ENCODE data around the gene FARS2. TPM values are rescaled to one million over a fixed set of nuclear protein-coding genes. Genes with fewer than 3 reads are reported as not detected.

The FARS2 gene
- total RNA-seq, 2 experiments from 2014 or later: 13.8 to 14.3 TPM

DNA sequence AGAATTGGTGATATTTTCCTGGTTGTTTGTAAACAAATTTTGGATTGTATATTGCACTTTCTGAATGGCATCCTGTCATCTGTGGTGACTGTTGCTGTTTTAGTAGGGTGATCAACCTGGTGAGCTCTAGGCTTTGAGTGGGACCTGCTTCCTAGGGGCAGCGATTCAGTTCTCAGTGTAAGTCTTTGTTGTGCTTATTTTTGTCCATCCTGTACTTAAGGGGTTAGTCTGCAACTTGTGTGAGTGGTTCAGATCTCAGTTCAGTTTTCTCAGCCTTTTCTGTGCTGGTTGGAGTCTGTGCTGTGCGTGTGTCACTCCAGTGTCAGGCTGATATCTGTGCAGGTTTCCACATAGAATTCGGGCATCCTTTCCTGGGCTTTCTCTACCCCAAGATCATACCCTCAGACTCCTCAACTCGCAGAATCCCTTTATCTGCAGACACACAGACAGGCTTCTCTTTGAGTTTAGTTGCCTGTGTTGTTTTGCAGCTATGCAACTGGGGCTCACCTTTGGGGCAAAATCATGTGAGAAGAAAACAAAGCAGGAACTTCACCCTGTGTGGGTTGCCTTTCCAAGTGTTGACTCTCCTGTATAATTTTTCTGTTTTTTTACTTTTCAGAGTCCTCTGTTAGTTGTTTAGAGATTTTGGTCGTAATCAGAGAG is 177.7 kb downstream of the FARS2 start:
- Histone ChIP-seq H2AFZ (ENCODE audit: low read length) (no peak overlapping the region), H4K20me1 (ENCODE audit: insufficient read depth, low read length) (no peaks in the 10 kb centered on the region), H3K4me3 (ENCODE audit: low read depth, low read length, poor library complexity, severe bottlenecking) (no peak overlapping the region), H3K36me3 (ENCODE audit: insufficient read depth, low read length) (no peaks in the 10 kb centered on the region), H3K9me2 (ENCODE audit: insufficient read depth, low read length) (no peaks in the 10 kb centered on the region), H3K9me3 (ENCODE audit: low read length) (0 out of 2 replicates have a peak, but pooled peaks cover 9% of the 10 kb centered on the region), H3K4me1 (ENCODE audit: insufficient read depth, low read length, poor library complexity, severe bottlenecking) (no peaks in the 10 kb centered on the region), H3K79me2 (ENCODE audit: insufficient read depth, low read depth, low read length) (no peaks in the 10 kb centered on the region), H3K27ac (ENCODE audit: low read depth, low read length, poor library complexity, severe bottlenecking) (no peak overlapping the region), H3K4me2 (ENCODE audit: low read length) (no peak overlapping the region)
- no TSS peak for BruUV-seq (replicated peaks)
- ChIA-PET CTCF (ENCODE audit: unreplicated experiment) (no interaction called here), POLR2A (interaction anchor here (0.5 kb wide), 1 partner anchor 311 kb away, joined by 4 read pairs; no protein-coding TSS in a partner anchor)
- intact Hi-C loops (cut with micrococcal nuclease; ENCODE audit: unreplicated experiment): no loop called here
- TF ChIP-seq EZH2phosphoT487 (IDR thresholded peaks at IDR 0.05; ENCODE audit: borderline replicate concordance, low read depth, low read length) (no peak), CTCF (conservative IDR thresholded peaks at IDR 0.05; ENCODE audit: low read length) (no peak)
- DNase-seq (ENCODE audit: low spot score): no peak

GRCh38 chr6:5439749-5440148 is 178.4 kb downstream of the FARS2 start:
- Histone ChIP-seq H3K79me2 (ENCODE audit: insufficient read depth, low read depth, low read length) (no peaks in the 10 kb centered on the region), H4K20me1 (ENCODE audit: insufficient read depth, low read length) (no peaks in the 10 kb centered on the region), H3K4me3 (ENCODE audit: low read depth, low read length, poor library complexity, severe bottlenecking) (no peak overlapping the region), H3K4me2 (ENCODE audit: low read length) (no peak overlapping the region), H3K9me3 (ENCODE audit: low read length) (0 out of 2 replicates have a peak, but pooled peaks cover 9% of the 10 kb centered on the region), H3K9me2 (ENCODE audit: insufficient read depth, low read length) (no peaks in the 10 kb centered on the region), H3K4me1 (ENCODE audit: insufficient read depth, low read length, poor library complexity, severe bottlenecking) (no peaks in the 10 kb centered on the region), H3K27ac (ENCODE audit: low read depth, low read length, poor library complexity, severe bottlenecking) (no peak overlapping the region), H3K36me3 (ENCODE audit: insufficient read depth, low read length) (no peaks in the 10 kb centered on the region), H2AFZ (ENCODE audit: low read length) (no peak overlapping the region)
- TF ChIP-seq EZH2phosphoT487 (IDR thresholded peaks at IDR 0.05; ENCODE audit: borderline replicate concordance, low read depth, low read length) (no peak), CTCF (conservative IDR thresholded peaks at IDR 0.05; ENCODE audit: low read length) (no peak)
- intact Hi-C loops (cut with micrococcal nuclease; ENCODE audit: unreplicated experiment): no loop called here
- no peak for DNase-seq (ENCODE audit: low spot score)
- BruUV-seq (replicated peaks): no TSS peak
- POLR2A ChIA-PET: no interaction called here
- CTCF ChIA-PET (ENCODE audit: unreplicated experiment): no interaction called here

DNA sequence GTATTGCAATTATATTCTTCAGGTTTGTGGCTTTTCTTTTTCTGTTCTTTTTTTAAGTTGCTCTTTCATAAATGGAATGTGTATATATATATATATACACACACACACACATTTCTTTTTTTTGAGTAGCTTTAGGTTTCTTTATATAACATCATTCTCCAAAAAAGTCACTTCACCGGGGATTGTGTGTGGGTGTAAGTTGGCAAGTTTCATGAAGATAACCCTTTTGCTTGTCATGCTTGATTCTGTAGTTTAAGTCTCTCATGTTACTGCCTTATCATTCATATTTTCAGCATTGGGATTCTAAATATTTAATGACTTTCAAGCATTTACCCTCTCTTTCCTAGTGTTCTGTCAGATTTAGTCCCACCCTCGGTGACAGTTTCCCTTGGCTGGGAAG is 181.0 kb downstream of the FARS2 start:
- no TSS peak for BruUV-seq (replicated peaks)
- POLR2A ChIA-PET: no interaction called here
- H4K20me1 ChIP-seq (ENCODE audit: insufficient read depth, low read length): no peaks in the 10 kb centered on the region

More for the DNA sequence above, 181.0 kb downstream of the FARS2 start:
- Histone ChIP-seq H3K9me3 (ENCODE audit: low read length) (0 out of 2 replicates have a peak, but pooled peaks cover 4% of the 10 kb centered on the region), H2AFZ (ENCODE audit: low read length) (no peak overlapping the region), H3K27ac (ENCODE audit: low read depth, low read length, poor library complexity, severe bottlenecking) (no peak overlapping the region), H3K9me2 (ENCODE audit: insufficient read depth, low read length) (no peaks in the 10 kb centered on the region), H3K4me3 (ENCODE audit: low read depth, low read length, poor library complexity, severe bottlenecking) (no peak overlapping the region), H3K36me3 (ENCODE audit: insufficient read depth, low read length) (no peaks in the 10 kb centered on the region), H3K79me2 (ENCODE audit: insufficient read depth, low read depth, low read length) (no peaks in the 10 kb centered on the region), H3K4me1 (ENCODE audit: insufficient read depth, low read length, poor library complexity, severe bottlenecking) (no peaks in the 10 kb centered on the region), H3K4me2 (ENCODE audit: low read length) (no peak overlapping the region)
- intact Hi-C loops (cut with micrococcal nuclease; ENCODE audit: unreplicated experiment): no loop called here
- TF ChIP-seq EZH2phosphoT487 (IDR thresholded peaks at IDR 0.05; ENCODE audit: borderline replicate concordance, low read depth, low read length) (no peak), CTCF (conservative IDR thresholded peaks at IDR 0.05; ENCODE audit: low read length) (no peak)
- CTCF ChIA-PET (ENCODE audit: unreplicated experiment): interaction anchor here (1.5 kb wide), 1 partner anchor 282 kb away, joined by 4 read pairs; no protein-coding TSS in a partner anchor
- no peak for DNase-seq (ENCODE audit: low spot score)
